Measurements from ENCODE around the gene LRGUK.
"Not testable (repeated sequence)": the region's sequence is repeated elsewhere in the genome, so short reads cannot be mapped to it uniquely, and the experiment has no call there.

Gene LRGUK

GRCh38 chr7:134289423-134289822 is 162.3 kb downstream of the LRGUK start:
- no peak overlapping the region for H3K9ac ChIP-seq (ENCODE audit: low read length in 5 of 5)
- no peaks in the 10 kb centered on the region for H3K9me3 ChIP-seq (ENCODE audit: control insufficient read depth in 5 of 5, low read length in 5 of 5)
- peaks cover 0 to 8% (median 0%) of the 10 kb centered on the region in 5 donors for H3K4me1 ChIP-seq (ENCODE audit: control insufficient read depth in 5 of 5, insufficient read depth in 5 of 5, low read length in 5 of 5)
- H3K27me3 ChIP-seq (ENCODE audit: control insufficient read depth in 5 of 5, insufficient read depth in 4 of 5, low read length in 5 of 5) = no peaks in the 10 kb centered on the region
- no peak overlapping the region for H3K27ac ChIP-seq (ENCODE audit: low read depth, low read length)
- H3K36me3 ChIP-seq (ENCODE audit: control insufficient read depth in 5 of 5, insufficient read depth in 5 of 5, low read length in 5 of 5) = peaks cover 2 to 15% (median 6%) of the 10 kb centered on the region in 5 donors
- no peak overlapping the region for H3K4me3 ChIP-seq (ENCODE audit: low read depth in 1 of 5, low read length in 5 of 5)

- H3K9me3 ChIP-seq (ENCODE audit: control insufficient read depth in 5 of 5, low read length in 5 of 5) = no peaks in the 10 kb centered on the region
- no peak overlapping the region for H3K4me3 ChIP-seq (ENCODE audit: low read depth in 1 of 5, low read length in 5 of 5)
- no peaks in the 10 kb centered on the region for H3K27me3 ChIP-seq (ENCODE audit: control insufficient read depth in 5 of 5, insufficient read depth in 4 of 5, low read length in 5 of 5)
- peaks cover 0 to 8% (median 0%) of the 10 kb centered on the region in 5 donors for H3K4me1 ChIP-seq (ENCODE audit: control insufficient read depth in 5 of 5, insufficient read depth in 5 of 5, low read length in 5 of 5)
- H3K9ac ChIP-seq (ENCODE audit: low read length in 5 of 5) = no peak overlapping the region
- peaks cover 3 to 19% (median 10%) of the 10 kb centered on the region in 5 donors for H3K36me3 ChIP-seq (ENCODE audit: control insufficient read depth in 5 of 5, insufficient read depth in 5 of 5, low read length in 5 of 5)
- H3K27ac ChIP-seq (ENCODE audit: low read depth, low read length) = no peak overlapping the region
Observed at GRCh38 chr7:134289841-134290240, 162.7 kb downstream of the LRGUK start.

DNA sequence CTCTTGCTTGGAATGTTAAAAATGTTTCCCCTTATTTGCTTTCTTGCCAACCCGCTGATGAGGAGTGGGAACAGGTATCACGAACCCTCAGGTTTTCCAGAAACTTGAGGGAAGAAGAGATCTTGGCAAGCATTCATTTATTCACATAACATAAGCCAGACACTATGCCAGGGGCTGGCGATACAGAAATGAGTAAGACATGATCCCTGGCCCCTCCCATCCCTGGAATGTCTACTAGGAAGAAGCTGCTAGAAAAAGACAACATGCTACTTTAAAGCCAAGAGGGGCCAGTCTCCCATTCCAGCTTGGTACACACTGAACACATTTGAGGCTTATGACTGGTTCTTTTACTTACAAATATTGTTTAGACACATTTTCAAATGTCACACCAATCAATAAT is 163.1 kb downstream of the LRGUK start:
- Histone ChIP-seq H3K4me1 (ENCODE audit: control insufficient read depth in 5 of 5, insufficient read depth in 5 of 5, low read length in 5 of 5) (peaks cover 0 to 8% (median 0%) of the 10 kb centered on the region in 5 donors), H3K9ac (ENCODE audit: low read length in 5 of 5) (no peak overlapping the region), H3K27me3 (ENCODE audit: control insufficient read depth in 5 of 5, insufficient read depth in 4 of 5, low read length in 5 of 5) (no peaks in the 10 kb centered on the region), H3K9me3 (ENCODE audit: control insufficient read depth in 5 of 5, low read length in 5 of 5) (no peaks in the 10 kb centered on the region), H3K36me3 (ENCODE audit: control insufficient read depth in 5 of 5, insufficient read depth in 5 of 5, low read length in 5 of 5) (peaks cover 5 to 24% (median 15%) of the 10 kb centered on the region in 5 donors), H3K27ac (ENCODE audit: low read depth, low read length) (no peak overlapping the region), H3K4me3 (ENCODE audit: low read depth in 1 of 5, low read length in 5 of 5) (no peak overlapping the region)

GRCh38 chr7:134293002-134293740 is 166.0 kb downstream of the LRGUK start:
- Histone ChIP-seq H3K27ac (ENCODE audit: low read depth, low read length) (no peak overlapping the region), H3K4me3 (ENCODE audit: low read depth in 1 of 5, low read length in 5 of 5) (no peak overlapping the region), H3K27me3 (ENCODE audit: control insufficient read depth in 5 of 5, insufficient read depth in 4 of 5, low read length in 5 of 5) (no peaks in the 10 kb centered on the region), H3K9ac (ENCODE audit: low read length in 5 of 5) (no peak overlapping the region), H3K9me3 (ENCODE audit: control insufficient read depth in 5 of 5, low read length in 5 of 5) (no peaks in the 10 kb centered on the region), H3K36me3 (ENCODE audit: control insufficient read depth in 5 of 5, insufficient read depth in 5 of 5, low read length in 5 of 5) (peaks cover 13 to 38% (median 24%) of the 10 kb centered on the region in 5 donors), H3K4me1 (ENCODE audit: control insufficient read depth in 5 of 5, insufficient read depth in 5 of 5, low read length in 5 of 5) (peaks cover 0 to 8% (median 0%) of the 10 kb centered on the region in 5 donors)

- not testable (repeated sequence) for H3K27me3 ChIP-seq (ENCODE audit: control insufficient read depth in 5 of 5, insufficient read depth in 4 of 5, low read length in 5 of 5); H3K9ac ChIP-seq (ENCODE audit: low read length in 5 of 5); H3K4me1 ChIP-seq (ENCODE audit: control insufficient read depth in 5 of 5, insufficient read depth in 5 of 5, low read length in 5 of 5); H3K4me3 ChIP-seq (ENCODE audit: low read depth in 1 of 5, low read length in 5 of 5); H3K9me3 ChIP-seq (ENCODE audit: control insufficient read depth in 5 of 5, low read length in 5 of 5); H3K27ac ChIP-seq (ENCODE audit: low read depth, low read length)
- peaks cover 31 to 61% (median 40%) of the 10 kb centered on the region in 5 donors for H3K36me3 ChIP-seq (ENCODE audit: control insufficient read depth in 5 of 5, insufficient read depth in 5 of 5, low read length in 5 of 5)
Observed at GRCh38 chr7:134295982-134296381, 168.8 kb downstream of the LRGUK start.

GRCh38 chr7:134297489-134297888 is 170.3 kb downstream of the LRGUK start:
- Histone ChIP-seq H3K4me1 (ENCODE audit: control insufficient read depth in 5 of 5, insufficient read depth in 5 of 5, low read length in 5 of 5) (no peaks in the 10 kb centered on the region), H3K36me3 (ENCODE audit: control insufficient read depth in 5 of 5, insufficient read depth in 5 of 5, low read length in 5 of 5) (peaks cover 42 to 73% (median 46%) of the 10 kb centered on the region in 5 donors), H3K27me3 (ENCODE audit: control insufficient read depth in 5 of 5, insufficient read depth in 4 of 5, low read length in 5 of 5) (no peaks in the 10 kb centered on the region), H3K4me3 (ENCODE audit: low read depth in 1 of 5, low read length in 5 of 5) (no peak overlapping the region), H3K9ac (ENCODE audit: low read length in 5 of 5) (no peak overlapping the region), H3K27ac (ENCODE audit: low read depth, low read length) (no peak overlapping the region), H3K9me3 (ENCODE audit: control insufficient read depth in 5 of 5, low read length in 5 of 5) (no peaks in the 10 kb centered on the region)

DNA sequence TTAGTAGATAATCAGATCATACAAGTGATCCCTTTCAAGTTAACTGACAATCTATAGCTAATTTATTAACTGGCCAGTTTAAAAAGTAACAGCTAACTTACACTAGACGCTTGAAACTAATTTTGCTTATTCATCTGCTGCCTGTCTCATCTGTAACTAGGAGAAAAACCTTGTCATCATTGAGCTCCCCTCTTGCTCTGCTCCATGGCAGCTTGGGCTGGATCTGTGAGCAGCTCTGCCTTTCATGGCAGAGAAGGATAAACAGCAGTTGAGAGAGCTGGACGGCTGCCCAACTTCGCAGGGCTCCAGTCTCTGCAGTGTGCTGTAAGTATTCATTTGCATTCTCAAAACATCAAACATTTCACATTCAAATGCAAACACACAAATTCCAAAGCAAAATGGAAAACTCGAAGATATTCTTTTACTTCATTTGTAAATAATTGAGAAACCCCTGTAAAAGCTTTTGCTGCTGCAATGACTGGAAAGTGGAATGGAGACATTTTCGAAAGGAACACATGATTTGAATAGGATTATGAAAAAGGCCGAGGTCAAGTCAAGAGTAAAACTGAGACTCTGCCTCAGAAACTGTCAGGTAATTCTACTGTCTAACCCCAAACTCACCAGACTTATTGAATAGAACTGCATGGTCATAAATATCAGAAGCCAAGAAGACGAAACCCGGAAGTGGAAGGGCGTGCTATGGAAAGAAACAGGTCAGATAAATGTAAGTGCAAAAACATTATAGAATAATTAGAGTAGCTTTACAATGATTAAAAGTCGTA is 172.0 kb downstream of the LRGUK start:
- Histone ChIP-seq H3K27me3 (ENCODE audit: control insufficient read depth in 5 of 5, insufficient read depth in 4 of 5, low read length in 5 of 5) (no peaks in the 10 kb centered on the region), H3K4me3 (ENCODE audit: low read depth in 1 of 5, low read length in 5 of 5) (no peak overlapping the region), H3K9me3 (ENCODE audit: control insufficient read depth in 5 of 5, low read length in 5 of 5) (no peaks in the 10 kb centered on the region), H3K4me1 (ENCODE audit: control insufficient read depth in 5 of 5, insufficient read depth in 5 of 5, low read length in 5 of 5) (no peaks in the 10 kb centered on the region), H3K9ac (ENCODE audit: low read length in 5 of 5) (no peak overlapping the region), H3K27ac (ENCODE audit: low read depth, low read length) (no peak overlapping the region), H3K36me3 (ENCODE audit: control insufficient read depth in 5 of 5, insufficient read depth in 5 of 5, low read length in 5 of 5) (peaks cover 44 to 77% (median 54%) of the 10 kb centered on the region in 5 donors)

DNA sequence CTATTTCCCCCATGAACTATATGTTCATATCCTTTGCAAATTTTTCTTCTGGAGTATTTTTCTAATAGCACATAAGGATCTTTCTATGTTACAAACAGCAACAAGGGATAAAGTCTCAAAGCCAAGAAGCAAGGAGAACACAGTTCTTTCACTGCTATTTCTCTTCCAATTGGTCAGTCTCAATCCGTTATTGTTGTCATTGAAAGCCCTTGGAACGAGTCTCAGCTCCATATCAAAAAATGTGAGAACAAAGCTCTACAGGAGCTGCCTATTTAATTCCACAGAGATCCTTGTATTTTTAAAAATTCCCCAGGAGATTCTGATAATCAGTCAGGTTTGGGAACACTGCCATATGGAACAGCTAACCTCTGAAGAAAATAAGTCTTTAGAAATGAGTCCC is 173.8 kb downstream of the LRGUK start:
- Histone ChIP-seq H3K4me3 (ENCODE audit: low read depth in 1 of 5, low read length in 5 of 5) (no peak overlapping the region), H3K36me3 (ENCODE audit: control insufficient read depth in 5 of 5, insufficient read depth in 5 of 5, low read length in 5 of 5) (peaks cover 34 to 66% (median 43%) of the 10 kb centered on the region in 5 donors), H3K4me1 (ENCODE audit: control insufficient read depth in 5 of 5, insufficient read depth in 5 of 5, low read length in 5 of 5) (no peaks in the 10 kb centered on the region), H3K9me3 (ENCODE audit: control insufficient read depth in 5 of 5, low read length in 5 of 5) (no peaks in the 10 kb centered on the region), H3K27me3 (ENCODE audit: control insufficient read depth in 5 of 5, insufficient read depth in 4 of 5, low read length in 5 of 5) (no peaks in the 10 kb centered on the region), H3K9ac (ENCODE audit: low read length in 5 of 5) (no peak overlapping the region), H3K27ac (ENCODE audit: low read depth, low read length) (no peak overlapping the region)

DNA sequence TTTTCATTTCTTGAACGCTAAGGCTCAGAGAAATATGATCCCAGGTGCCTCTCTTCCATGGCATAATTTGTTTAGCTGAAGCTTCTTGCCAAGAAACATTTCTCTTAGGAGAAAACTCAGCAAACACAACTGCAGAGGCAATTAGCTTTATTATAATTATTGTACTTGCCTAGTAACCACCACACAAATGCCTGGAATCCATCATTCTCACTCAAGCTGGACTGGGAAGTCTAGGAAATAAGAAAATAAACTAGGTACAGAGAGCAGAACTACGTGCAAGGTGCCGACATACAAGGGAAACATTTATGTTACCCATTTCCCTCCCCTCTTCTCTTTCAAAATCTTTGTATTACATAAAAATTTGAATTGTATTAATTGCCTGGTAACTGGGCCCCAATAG is 174.5 kb downstream of the LRGUK start:
- H3K27me3 ChIP-seq (ENCODE audit: control insufficient read depth in 5 of 5, insufficient read depth in 4 of 5, low read length in 5 of 5) = no peaks in the 10 kb centered on the region
- peaks cover 31 to 62% (median 38%) of the 10 kb centered on the region in 5 donors for H3K36me3 ChIP-seq (ENCODE audit: control insufficient read depth in 5 of 5, insufficient read depth in 5 of 5, low read length in 5 of 5)

GRCh38 chr7:134302120-134302519 is 175.0 kb downstream of the LRGUK start:
- no peak overlapping the region for H3K9ac ChIP-seq (ENCODE audit: low read length in 5 of 5)
- H3K27ac ChIP-seq (ENCODE audit: low read depth, low read length) = no peak overlapping the region
- peaks cover 32 to 62% (median 38%) of the 10 kb centered on the region in 5 donors for H3K36me3 ChIP-seq (ENCODE audit: control insufficient read depth in 5 of 5, insufficient read depth in 5 of 5, low read length in 5 of 5)
- H3K4me3 ChIP-seq (ENCODE audit: low read depth in 1 of 5, low read length in 5 of 5) = no peak overlapping the region
- H3K27me3 ChIP-seq (ENCODE audit: control insufficient read depth in 5 of 5, insufficient read depth in 4 of 5, low read length in 5 of 5) = no peaks in the 10 kb centered on the region
- no peaks in the 10 kb centered on the region for H3K9me3 ChIP-seq (ENCODE audit: control insufficient read depth in 5 of 5, low read length in 5 of 5)
- no peaks in the 10 kb centered on the region for H3K4me1 ChIP-seq (ENCODE audit: control insufficient read depth in 5 of 5, insufficient read depth in 5 of 5, low read length in 5 of 5)

More for the DNA sequence above, 174.5 kb downstream of the LRGUK start:
- Histone ChIP-seq H3K9me3 (ENCODE audit: control insufficient read depth in 5 of 5, low read length in 5 of 5) (no peaks in the 10 kb centered on the region), H3K4me3 (ENCODE audit: low read depth in 1 of 5, low read length in 5 of 5) (no peak overlapping the region), H3K9ac (ENCODE audit: low read length in 5 of 5) (no peak overlapping the region), H3K27ac (ENCODE audit: low read depth, low read length) (no peak overlapping the region), H3K4me1 (ENCODE audit: control insufficient read depth in 5 of 5, insufficient read depth in 5 of 5, low read length in 5 of 5) (no peaks in the 10 kb centered on the region)
